Renal pelvis (tissue), 4 donors: ENCODE results near the gene RPL15. TPM values are rescaled to one million over a fixed set of nuclear protein-coding genes. Genes with fewer than 3 reads are reported as not detected.
"Not testable (repeated sequence)": the region's sequence is repeated elsewhere in the genome, so short reads cannot be mapped to it uniquely, and the experiment has no call there.

Experiments used
- DNase-seq: peaks from one replicate; pipeline ENCODE4 v3.0.0-alpha.2; 2013
- polyA plus RNA-seq, 3 donors: library from polyadenylated mRNA; unstranded; fragments of 120-200 nt; gene quantifications; one replicate each; pipeline ENCODE4 v1.2.1, GENCODE V29; 2013; ENCODE audit not compliant: insufficient read length in 3 of 3

Gene RPL15
- polyA plus RNA-seq, 3 donors = 1,937 to 2,361 (median 2,318) TPM

DNA sequence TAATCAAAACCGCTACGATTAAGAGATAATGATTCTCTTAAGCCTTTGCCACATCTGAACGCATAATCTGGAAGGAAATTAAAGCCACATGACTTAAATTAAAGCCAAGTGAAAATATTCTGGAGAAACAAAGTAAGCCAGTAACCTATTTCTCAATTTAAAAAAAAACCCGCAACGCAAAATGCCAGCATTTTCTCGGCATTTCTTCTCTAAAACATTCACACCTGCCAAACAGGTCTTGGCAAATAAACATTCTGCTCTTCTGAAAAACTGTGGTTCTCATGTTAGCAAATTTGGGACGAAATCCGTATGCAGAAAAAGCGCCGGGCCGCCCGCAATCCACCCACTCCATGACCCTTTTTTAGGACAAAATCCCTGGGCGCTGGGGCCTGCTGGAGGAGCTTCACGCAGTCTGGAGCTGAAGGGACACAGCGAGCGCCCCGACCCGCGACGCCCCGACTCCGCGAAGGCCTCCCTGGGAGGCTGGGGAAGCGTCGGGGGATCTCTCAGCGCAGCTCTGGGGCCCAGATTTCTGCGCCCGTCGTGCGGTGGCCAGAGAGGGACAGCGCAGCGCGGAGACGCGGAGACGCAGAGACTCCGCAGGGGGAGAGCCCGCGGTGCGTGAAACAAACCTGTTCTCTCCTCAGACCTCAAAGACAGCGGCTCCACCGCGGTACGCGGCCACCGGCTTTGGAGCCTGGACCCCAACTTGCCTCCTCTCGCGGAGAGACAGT is 613 bp upstream of the RPL15 start:
- no peak for DNase-seq

DNA sequence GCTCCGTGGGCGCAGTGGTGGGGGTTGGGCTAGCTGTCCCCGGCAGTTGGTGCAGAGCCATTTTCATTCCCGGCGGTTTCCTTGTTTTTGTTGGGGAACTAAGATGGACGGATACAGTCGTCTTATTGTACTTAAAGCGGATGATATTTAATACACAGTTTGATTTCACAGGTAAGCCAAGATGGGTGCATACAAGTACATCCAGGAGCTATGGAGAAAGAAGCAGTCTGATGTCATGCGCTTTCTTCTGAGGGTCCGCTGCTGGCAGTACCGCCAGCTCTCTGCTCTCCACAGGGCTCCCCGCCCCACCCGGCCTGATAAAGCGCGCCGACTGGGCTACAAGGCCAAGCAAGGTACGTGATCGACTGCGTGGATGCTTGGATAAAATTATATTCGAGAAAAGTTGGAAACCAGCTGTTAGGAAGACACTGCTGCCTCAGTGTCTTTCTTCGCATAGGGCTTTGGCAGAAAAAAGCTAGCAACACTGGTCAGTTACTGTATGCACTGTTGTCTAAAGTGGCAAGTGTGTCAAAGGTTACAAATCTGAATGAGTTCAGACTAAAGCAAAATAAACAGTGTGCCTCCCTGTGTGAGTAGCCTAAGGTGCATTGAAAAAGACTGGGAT is 859 bp downstream of the RPL15 start:
- peak; percentile 56 for DNase-seq

DNA sequence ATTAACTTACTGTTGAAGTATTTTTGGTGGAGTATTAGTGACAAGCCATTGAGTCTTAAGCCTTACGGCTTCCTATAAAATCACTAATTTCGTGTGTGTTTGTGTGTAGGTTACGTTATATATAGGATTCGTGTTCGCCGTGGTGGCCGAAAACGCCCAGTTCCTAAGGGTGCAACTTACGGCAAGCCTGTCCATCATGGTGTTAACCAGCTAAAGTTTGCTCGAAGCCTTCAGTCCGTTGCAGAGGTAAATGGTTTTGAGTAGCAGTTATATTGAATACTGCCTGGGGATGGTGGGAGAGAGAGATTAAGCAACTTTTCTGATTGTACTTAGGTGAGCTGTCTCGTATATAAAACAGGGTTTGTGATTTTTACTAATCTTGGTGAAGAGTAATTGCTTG is 1.4 kb downstream of the RPL15 start:
- not testable (repeated sequence) for DNase-seq

DNA sequence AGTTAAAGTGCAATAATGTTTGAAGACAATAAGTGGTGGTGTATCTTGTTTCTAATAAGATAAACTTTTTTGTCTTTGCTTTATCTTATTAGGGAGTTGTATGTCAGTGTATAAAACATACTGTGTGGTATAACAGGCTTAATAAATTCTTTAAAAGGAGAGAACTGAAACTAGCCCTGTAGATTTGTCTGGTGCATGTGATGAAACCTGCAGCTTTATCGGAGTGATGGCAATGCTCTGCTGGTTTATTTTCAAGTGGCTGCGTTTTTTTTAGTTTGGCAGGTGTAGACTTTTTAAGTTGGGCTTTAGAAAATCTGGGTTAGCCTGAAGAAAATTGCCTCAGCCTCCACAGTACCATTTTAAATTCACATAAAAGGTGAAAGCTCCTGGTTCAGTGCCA is 2.7 kb downstream of the RPL15 start:
- no peak for DNase-seq

DNA sequence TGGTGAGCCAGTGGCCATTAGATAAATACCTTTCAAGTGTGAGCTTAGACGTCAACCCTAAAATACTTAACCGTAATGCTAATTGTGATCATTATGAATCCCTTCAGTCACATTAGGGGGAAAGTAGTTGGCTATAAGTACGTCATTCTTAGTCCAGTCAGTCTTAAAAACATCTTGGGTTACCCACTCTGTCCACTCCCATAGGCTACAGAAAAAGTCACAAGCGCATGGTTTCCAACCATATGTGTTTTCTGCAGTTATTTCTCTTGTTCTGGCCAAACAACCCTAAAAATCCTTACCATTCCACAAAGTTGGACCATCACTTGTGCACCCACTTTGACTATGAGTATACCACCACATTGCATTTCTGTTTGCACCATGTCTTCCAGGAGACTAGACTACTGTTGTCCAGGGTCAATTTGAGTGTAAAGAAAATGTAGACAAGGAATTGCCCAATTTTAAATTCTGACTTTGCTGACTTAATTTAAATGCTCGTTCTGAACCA is 3.3 kb downstream of the RPL15 start:
- no peak for DNase-seq

DNA sequence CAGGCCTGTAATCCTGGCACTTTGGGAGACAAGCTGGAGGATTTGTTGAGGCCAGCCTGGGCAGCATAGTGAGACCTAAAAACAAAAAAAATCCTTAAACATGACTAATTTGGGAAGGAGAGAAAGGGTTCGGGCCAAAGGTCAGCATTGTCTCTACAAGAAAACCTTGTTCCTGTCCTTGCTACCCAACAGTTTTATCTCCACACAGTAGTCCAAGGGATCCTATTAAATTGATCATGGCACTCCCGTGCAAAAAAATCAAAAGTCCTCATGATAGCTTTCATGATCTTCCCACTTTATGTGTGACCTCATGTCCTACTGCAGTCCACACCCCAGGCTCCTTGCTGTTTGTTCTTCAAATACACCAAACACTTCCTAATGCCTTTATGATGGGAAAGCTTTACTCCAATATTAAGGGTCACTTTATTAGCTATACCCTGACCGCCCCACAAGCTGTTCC is 4.2 kb downstream of the RPL15 start:
- DNase-seq = no peak

DNA sequence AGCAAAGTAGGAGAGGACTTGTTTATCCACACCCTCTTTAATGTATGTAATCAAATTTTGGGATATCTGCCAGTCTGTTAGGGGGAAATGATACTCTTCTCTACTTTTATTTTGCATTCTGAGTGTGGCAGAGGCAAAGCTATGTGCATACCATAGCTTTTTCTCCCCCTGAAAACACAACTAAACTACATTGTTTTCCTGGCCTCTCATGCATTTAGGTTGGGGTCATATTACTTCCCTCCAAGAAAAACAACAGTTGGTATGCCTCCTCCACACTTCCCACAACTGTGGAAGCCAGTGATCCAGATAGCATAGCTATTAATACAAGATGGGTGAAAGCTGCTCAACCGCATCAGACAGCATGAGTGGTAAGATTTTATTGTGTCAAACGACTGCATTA is 6.9 kb downstream of the RPL15 start:
- DNase-seq = peak; percentile 83

DNA sequence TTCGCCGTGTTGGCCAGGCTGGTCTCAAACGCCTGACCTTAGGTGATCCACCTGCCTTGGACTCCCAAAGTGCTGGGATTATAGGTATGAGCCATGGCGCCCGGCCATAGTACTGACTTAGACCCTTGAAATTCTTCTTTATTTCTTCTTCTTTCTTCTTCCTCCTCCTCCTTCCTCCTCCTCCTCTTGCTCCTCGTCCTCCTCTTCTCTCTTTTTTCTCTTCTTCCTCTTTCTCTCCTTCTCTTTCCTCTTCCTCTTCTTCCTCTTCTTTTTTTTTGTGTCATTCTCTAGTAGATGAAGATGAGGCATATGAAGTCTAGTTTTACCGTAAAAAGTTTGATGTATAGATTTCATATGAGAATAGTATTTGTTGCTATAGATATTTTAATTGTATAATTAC is 9.3 kb downstream of the RPL15 start:
- DNase-seq = no peak

DNA sequence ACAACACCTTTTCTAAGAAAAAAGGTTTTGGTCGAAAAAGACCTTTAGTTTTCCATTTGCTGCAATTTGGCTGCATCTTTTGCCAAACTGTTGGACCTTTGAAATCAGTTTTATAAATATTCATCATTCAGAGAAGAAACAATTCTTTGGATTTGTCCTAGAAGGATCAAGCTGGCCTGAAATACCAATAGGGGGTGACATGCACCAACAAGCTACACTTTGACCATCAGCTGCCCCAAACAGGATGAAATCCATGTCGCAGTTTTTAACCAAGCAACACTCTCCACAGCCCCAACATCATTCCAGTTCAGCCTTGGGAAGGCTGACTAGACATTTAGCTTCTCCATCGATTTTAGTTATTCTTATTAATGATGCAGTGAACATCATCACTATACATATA is 9.8 kb downstream of the RPL15 start:
- DNase-seq = no peak

DNA sequence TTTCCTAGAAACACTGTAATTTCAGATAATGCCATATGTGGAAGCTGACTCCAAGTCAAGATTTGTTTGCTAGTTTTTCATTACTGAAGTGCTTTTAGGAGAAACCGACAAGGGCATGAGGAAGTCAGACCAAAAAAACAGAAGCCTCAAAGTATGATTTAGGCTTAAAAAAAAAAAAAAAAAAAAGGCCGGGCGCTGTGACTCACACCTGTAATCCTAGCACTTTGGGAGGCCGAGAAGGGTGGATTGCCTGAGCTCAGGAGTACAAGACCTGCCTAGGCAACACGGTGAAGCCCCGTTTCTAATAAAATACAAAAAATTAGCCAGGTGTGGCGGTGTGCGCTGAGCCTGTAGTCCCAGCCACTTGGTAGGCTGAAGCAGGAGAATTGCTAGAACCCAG is 11.6 kb downstream of the RPL15 start:
- no peak for DNase-seq

DNA sequence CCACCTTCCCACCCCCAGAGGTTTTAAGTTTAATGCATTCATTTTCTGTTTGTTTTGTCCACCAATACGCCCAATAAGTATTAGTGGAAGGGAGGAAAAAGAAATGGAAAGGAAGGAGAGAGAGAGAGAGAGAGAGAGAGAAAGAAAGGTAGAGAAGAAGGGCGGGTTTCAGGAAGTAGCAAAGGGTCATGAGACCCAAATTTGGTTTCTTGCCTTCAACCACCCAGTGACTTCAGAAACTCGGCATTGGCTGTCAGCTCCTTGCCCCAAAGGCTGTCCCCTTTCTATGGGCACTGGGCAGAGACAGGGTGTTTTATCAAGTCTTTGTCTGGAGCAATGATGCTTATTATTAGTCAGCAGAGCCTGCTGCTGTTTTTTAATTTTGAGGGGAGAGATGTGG is 14.7 kb downstream of the RPL15 start:
- DNase-seq = no peak

DNA sequence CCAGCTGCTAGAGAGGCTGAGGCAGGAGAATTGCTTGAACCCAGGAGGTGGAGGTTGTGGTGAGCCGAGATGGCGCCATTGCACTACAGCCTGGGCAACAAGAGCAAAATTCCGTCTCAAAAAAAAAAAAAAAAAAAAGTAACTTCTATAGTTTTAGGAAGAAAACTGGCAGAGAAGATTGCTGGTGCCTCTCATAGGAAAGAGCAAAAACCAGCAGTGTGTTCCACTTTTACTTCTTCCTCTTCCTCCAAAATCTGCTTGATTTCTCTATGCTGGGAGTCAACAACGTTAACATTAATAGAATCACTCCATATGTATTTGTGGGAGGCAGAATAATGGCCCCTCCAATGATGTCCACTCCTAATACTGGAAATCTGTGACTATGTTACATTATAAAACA is 15.6 kb downstream of the RPL15 start:
- DNase-seq = no peak

DNA sequence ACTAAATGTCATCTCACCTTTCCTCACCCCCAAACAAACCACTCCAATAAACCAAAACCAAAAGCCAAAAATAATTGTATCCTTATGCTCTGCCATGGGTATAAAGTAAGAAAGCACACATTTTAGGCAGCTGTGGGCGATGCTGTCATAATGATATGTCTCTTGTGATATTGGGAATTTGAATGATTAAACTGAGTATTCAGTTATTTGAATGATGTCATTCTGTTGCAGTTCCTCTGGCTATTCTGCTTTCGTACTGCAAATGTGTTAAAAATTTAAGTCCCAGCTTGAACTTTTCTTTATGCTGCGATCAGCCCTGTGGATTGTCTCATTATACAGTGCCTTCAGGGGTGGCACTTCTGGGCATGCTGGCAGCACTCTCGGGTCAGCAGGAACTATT is 17.3 kb downstream of the RPL15 start:
- DNase-seq = no peak

DNA sequence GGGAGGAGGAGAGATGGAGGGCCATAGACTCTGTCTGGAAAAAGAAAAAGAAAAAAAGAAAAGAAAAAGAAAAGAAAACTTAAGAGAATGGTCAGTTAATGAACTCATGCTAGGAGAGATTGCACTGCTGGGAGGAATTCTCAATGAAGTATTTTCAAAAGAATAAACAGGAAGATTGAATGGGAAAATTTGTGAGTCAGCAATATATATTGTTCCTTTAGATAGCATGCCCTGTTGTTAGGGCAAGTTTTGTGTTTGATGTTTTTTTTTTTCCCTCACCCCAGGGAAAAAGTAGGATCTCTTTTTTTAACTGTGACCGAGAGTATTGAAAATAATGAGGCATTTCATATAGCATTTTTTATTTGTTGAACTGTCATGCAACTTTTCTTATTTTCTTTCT is 20.4 kb downstream of the RPL15 start:
- no peak for DNase-seq

DNA sequence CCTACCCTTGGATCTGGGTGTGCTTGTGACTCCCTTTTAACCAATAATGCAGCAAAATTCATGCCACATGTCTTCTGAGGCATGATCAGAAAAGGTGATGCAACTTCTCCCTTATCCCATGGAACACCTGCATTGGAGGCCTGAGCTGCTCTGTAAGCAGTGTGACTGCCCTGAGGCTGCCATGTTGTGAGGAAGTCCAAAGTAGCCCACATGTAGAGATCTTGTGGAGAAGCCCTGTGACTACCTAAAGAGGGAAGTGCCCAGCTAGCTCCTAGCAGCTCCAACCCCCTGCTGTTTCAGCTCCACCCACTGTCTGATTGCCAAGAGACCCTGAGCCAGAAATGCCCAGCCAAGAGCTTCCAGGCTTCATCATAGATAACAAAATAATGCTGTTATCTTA is 21.8 kb downstream of the RPL15 start:
- no peak for DNase-seq

DNA sequence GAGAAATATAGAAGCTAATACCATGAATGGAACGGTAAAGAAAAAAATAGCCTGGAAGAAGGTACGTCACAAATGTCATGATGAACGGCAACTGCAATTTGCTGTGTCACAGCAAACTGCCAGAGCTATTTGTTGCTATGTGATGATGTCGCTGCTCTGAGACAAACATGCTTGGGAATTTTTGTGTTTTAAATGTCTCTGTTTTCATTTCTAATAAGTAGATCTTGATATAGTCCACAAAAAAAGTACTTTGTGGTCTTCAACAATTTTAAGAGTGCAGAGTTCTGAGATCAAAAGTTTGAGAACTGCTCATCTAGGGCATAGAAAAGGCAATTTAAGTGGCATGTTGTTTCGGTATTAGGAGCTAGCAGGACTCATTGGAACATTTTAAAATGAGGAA is 23.8 kb downstream of the RPL15 start:
- no peak for DNase-seq

DNA sequence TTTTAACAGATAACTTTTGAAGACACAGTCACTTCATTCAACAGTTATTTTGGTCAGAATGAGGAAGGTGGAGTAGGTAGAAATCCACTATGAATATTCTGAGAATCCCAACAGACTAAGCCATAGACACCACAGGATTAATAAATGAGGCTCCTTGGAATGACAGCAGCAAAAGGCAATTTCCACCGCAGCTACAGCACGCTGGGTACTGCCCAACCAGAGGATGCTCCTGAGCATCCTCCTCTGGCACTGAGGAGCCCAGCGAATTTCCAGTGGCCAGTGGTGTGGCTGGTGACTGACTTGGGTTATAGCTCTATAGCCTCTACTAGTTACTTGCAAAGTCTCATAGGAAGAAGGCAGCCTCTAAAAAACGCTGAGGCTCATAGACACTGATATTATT is 24.5 kb downstream of the RPL15 start:
- no peak for DNase-seq

DNA sequence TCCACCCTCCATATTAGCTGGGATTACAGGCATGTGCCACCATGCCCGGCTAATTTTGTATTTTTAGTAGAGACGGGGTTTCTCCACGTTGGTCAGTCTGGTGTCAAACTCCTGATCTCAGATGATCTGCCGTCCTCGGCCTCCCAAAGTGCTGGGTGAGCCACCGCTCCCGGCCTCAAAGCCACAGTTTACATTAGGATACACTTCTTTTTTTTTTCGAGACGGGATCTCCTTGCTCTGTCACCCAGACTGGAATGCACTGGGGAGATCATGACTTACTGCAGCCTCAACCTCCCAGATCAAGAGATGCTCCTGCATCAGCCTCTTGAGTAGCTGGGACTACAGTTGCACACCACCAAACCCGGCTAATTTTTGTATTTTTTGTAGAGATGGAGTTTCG is 25.6 kb downstream of the RPL15 start:
- no peak for DNase-seq

DNA sequence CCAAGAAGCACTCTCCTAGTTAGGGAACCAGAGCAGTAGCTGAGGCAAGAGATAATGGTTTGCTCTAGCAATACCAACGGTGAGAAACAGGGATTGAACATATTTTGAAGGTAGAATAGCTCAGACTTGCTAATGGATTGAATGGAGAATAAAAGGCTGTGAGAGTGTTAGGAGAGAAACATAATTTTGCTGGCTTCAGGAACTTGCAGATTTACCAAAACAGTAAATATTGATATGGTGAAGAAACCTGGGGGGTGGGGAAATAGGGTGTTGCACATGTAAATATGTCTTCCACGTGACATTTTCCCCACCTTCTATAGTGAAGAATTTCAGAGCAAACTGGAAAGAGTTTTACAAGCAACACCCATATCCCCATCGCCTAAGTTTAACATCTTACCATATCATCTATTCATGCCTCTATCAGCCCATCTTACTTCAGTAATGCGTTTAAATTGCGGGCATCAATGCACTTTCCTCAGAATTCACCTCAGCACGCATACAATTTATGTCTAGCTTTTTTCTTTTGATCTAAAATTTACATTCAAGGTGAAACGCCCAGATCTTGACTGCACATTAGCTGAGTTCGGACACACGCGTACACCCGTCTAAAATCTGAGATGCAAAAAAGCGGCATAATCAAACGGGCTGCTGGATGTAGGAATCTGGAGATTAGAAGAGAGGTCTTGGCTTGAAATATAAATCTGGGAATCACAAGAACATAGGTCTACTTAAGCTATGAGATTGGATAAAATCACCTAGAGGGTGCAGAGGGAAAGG is 27.3 kb downstream of the RPL15 start:
- peak; percentile 21 for DNase-seq

DNA sequence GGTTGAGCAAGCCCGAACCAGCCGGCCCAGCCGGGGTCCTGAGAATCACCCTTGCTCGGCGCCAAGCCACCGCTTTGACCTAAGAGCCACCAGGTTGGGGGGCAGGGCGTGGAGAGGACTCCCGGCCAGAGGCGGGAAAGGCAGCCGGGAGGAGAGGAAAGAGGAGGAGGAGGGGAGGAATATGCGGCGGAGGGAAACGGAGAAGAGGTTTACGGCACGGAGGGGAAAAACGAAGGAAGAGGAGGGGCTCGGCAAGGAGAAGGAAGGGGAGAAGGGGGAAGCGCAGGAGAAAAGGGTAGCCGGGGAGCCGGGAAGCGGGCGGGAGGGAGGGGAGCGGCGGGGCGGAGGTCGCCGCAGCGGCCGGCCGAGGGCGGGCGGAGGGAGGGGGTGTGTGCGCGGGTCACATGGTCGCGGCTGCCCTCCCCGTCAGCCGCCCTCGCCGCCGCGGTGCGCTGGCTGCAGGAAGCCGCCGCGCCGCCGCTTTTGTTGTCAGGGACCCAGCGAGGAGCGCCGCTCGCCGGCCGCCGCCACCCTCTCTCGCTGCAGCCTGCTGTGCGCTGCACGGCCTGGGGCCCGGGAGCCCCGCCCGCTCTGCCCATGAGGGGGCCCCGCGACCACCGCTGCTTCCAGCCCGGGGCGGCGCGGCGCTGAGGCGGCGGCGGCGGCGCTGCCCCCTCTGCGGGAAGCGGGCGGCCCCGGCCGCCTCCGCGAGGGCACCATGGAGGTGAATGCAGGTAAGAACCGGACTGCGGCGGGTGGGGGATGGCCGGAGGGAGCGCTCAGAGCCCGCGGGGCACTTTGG is 28.1 kb downstream of the RPL15 start, which contains the start of gene NR1D2:
Gene NR1D2 (plus strand): TSS at position 426 of the 802 bp plus-strand sequence. CDS start 293 bp downstream, at position 719.
- DNase-seq = peak; percentile 78

DNA sequence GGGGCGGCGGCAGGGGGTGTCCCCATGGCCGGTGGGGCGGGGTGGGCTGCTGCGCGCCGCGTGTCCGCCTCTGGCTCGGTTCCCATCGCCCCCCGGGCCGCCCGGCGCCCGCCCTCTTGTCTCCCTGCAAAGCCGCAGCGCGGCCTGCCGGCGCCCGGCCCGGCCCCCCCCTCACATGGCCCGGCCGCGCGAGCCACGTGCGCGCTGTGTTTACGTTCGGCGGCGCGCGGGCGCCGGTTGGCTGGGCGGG is 28.7 kb downstream of the RPL15 start:
- no peak for DNase-seq
